Esophagus muscularis mucosa (tissue), 4 donors: Measurements from ENCODE around the gene ANKRD2. TPM values are rescaled to one million over a fixed set of nuclear protein-coding genes. Genes with fewer than 3 reads are reported as not detected.

ENCODE experiments used
- DNase-seq: peaks from one replicate; pipeline ENCODE4 v3.0.0-alpha.2; 2017; ENCODE audit errors: extremely low spot score
- H3K27ac ChIP-seq, 4 donors: fragments of 200-600 bp; sonication (generic); replicated peaks in 1 of 4; 1 replicate in 3 of 4; 2 replicates in 1 of 4; pipeline ENCODE4 v1.5.1; 2016 to 2019; ENCODE audit warnings: mild to moderate bottlenecking in 1 of 4
- H3K27me3 ChIP-seq, 4 donors: fragments of 200-600 bp; sonication (generic); one replicate each; pipeline versions ENCODE4 v1.5.1 to v1.6.0; 2016 to 2019
- H3K36me3 ChIP-seq, 4 donors: fragments of 200-600 bp; sonication (generic); one replicate each; pipeline ENCODE4 v1.5.1; 2016 to 2019
- H3K4me1 ChIP-seq, 4 donors: fragments of 200-600 bp; sonication (generic); one replicate each; pipeline ENCODE4 v1.5.1; 2016 to 2019
- H3K4me3 ChIP-seq, 4 donors: fragments of 200-600 bp; sonication (generic); 1 replicate in 2 of 4; 2 replicates in 2 of 4; pipeline ENCODE4 v1.5.1; 2016 to 2019; ENCODE audit warnings: mild to moderate bottlenecking in 4 of 4, moderate library complexity in 1 of 4
- H3K9me3 ChIP-seq, 4 donors: fragments of 200-600 bp; sonication (generic); 1 replicate in 3 of 4; 2 replicates in 1 of 4; pipeline ENCODE4 v1.5.1; 2016 to 2019
- EP300 ChIP-seq: sonication (generic); formaldehyde crosslinking; IDR thresholded peaks from one replicate; pipeline ENCODE4 v1.6.1; 2017; ENCODE audit warnings: antibody characterized with exemption
- POLR2A ChIP-seq: fragments of 450-650 bp; IDR thresholded peaks from one replicate; pipeline ENCODE4 v1.6.1; 2017; ENCODE audit warnings: antibody characterized with exemption, moderate library complexity, mild to moderate bottlenecking, low read depth
- POLR2AphosphoS5 ChIP-seq, 2 donors: sonication (generic); formaldehyde crosslinking; IDR thresholded peaks; one replicate each; pipeline ENCODE4 v1.6.1; 2017; ENCODE audit warnings: antibody characterized with exemption in 2 of 2
- WGBS: methylation state at CpG from one replicate; pipeline ENCODE4 v1.1.5; 2018; 5-methylcytosine and 5-hydroxymethylcytosine counted together
- intact Hi-C: fragments of 100-400 bp; cut with DNase I; formaldehyde crosslinking; loops from one replicate; pipeline ENCODE4 v1.15.1; 2023
- total RNA-seq, 4 donors: library from RNA; depleted of rRNA; stranded (reverse); fragments of >200 nt; gene quantifications; one replicate each; pipeline versions ENCODE4 v1.1.0 to v1.2.1, GENCODE V29; 2016
- TF ChIP-seq, protein P1 (sequence below), 3 experiments: fragments of 200-600 bp in 2 of 3; fragments of 450-650 bp in 1 of 3; sonication (generic) in 2 of 3; IDR thresholded peaks; one replicate each; pipeline ENCODE4 v1.5.1; 2017 to 2019; ENCODE audit warnings: antibody characterized with exemption in 3 of 3, mild to moderate bottlenecking in 2 of 3, moderate library complexity in 1 of 3

Gene ANKRD2
- total RNA-seq, 4 donors from 2014 or later = 0.33 to 1.6 (median 1.2) TPM; not detected in 1

DNA sequence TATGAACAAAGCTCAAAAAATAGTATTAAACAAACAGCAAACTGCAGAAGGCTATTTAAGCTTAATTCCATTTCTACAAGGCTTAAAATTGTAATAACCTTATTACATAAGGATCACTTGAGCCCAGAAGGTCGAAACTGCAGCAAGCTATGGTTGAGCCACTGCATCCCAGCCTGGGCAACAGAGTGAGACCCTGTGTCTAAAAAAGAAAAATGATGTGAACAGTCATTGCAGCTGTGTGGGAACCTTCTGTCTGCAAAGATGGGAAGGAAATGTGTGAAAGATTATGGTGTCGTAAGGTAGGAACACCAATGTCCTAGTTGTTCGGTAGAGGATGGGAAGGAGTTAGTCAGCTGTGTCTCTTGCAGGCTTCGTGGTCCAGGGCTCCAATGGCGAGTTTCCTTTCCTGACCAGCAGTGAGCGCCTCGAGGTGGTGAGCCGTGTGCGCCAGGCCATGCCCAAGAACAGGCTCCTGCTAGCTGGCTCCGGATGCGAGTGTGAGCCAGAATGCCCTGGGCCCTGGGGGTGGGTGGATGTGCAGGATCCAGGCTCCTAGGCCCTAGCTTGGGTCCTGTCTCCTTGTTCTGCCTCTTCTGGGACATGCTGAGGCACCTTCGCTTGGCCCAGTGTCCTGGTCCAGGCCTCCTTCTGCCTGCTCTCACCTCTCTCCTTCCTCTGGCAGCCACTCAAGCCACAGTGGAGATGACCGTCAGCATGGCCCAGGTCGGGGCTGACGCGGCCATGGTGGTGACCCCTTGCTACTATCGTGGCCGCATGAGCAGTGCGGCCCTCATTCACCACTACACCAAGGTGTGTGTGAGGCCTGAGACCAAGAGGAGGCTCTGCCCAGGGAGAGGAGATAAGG is 26.1 kb downstream of the ANKRD2 start:
- WGBS = 82% methylated on average over 19 of the region's 19 CpGs
- H3K4me1 ChIP-seq = peaks cover 30 to 45% (median 37%) of the 10 kb centered on the region in 4 donors
- H3K27me3 ChIP-seq = no peaks in the 10 kb centered on the region
- DNase-seq = no peak
- intact Hi-C loops = no loop called here
- H3K36me3 ChIP-seq = no peaks in the 10 kb centered on the region
- H3K27ac ChIP-seq = peak overlapping the region in 3 of 4 donors; percentile 93
- no peak overlapping the region for H3K4me3 ChIP-seq
- TF ChIP-seq POLR2A (no peak), EP300 (no peak), POLR2AphosphoS5 (IDR thresholded peaks at IDR 0.05) (no peak)
- TF ChIP-seq, protein P1, sequence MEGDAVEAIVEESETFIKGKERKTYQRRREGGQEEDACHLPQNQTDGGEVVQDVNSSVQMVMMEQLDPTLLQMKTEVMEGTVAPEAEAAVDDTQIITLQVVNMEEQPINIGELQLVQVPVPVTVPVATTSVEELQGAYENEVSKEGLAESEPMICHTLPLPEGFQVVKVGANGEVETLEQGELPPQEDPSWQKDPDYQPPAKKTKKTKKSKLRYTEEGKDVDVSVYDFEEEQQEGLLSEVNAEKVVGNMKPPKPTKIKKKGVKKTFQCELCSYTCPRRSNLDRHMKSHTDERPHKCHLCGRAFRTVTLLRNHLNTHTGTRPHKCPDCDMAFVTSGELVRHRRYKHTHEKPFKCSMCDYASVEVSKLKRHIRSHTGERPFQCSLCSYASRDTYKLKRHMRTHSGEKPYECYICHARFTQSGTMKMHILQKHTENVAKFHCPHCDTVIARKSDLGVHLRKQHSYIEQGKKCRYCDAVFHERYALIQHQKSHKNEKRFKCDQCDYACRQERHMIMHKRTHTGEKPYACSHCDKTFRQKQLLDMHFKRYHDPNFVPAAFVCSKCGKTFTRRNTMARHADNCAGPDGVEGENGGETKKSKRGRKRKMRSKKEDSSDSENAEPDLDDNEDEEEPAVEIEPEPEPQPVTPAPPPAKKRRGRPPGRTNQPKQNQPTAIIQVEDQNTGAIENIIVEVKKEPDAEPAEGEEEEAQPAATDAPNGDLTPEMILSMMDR (IDR thresholded peaks at IDR 0.05) = no peak
- H3K9me3 ChIP-seq = no peaks in the 10 kb centered on the region

- H3K27ac ChIP-seq = no peak overlapping the region
- intact Hi-C loops = no loop called here
- TF ChIP-seq POLR2A = no peak
- TF ChIP-seq POLR2AphosphoS5 (IDR thresholded peaks at IDR 0.05) = no peak
- TF ChIP-seq, protein P1 (IDR thresholded peaks at IDR 0.05) = no peak
- TF ChIP-seq EP300 = no peak
- H3K9me3 ChIP-seq = no peaks in the 10 kb centered on the region
- 94% methylated on average over 6 of the region's 6 CpGs for WGBS
- no peak overlapping the region for H3K4me3 ChIP-seq
- no peak for DNase-seq
- peaks cover 26 to 39% (median 33%) of the 10 kb centered on the region in 4 donors for H3K4me1 ChIP-seq
- no peaks in the 10 kb centered on the region for H3K36me3 ChIP-seq
- no peaks in the 10 kb centered on the region for H3K27me3 ChIP-seq
These were observed 26.7 kb downstream of the ANKRD2 start for GRCh38 chr10:97599272-97599619.

DNA sequence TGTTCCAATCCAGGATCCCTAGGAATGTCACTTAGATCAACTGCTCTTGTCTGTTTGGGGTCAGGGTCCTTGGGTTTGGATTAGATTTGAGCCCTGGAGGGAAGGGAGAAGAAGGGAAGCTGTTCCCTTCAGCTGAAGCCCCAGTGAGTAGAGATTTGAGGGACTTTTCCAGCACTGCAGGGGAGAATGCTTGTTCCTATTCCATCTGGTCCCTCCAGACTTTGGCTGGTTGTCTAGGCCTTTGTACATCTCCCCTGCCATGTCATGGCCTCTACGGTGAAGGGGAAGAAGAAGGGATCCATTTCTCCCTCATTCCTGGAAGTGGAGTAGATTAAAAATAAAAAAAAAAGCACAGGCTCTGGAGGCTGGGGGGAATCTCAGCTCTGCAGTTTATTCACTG is 28.0 kb downstream of the ANKRD2 start:
- Histone ChIP-seq H3K4me3 (no peak overlapping the region), H3K27ac (no peak overlapping the region), H3K27me3 (no peaks in the 10 kb centered on the region), H3K9me3 (no peaks in the 10 kb centered on the region), H3K4me1 (peaks cover 22 to 25% (median 24%) of the 10 kb centered on the region in 4 donors), H3K36me3 (no peaks in the 10 kb centered on the region)
- DNase-seq = no peak
- WGBS = 100% methylated on average over 1 of the region's 1 CpG
- no peak for TF ChIP-seq POLR2A
- no peak for TF ChIP-seq EP300
- TF ChIP-seq, protein P1 (IDR thresholded peaks at IDR 0.05) = no peak
- no peak for TF ChIP-seq POLR2AphosphoS5 (IDR thresholded peaks at IDR 0.05)
- intact Hi-C loops = no loop called here

DNA sequence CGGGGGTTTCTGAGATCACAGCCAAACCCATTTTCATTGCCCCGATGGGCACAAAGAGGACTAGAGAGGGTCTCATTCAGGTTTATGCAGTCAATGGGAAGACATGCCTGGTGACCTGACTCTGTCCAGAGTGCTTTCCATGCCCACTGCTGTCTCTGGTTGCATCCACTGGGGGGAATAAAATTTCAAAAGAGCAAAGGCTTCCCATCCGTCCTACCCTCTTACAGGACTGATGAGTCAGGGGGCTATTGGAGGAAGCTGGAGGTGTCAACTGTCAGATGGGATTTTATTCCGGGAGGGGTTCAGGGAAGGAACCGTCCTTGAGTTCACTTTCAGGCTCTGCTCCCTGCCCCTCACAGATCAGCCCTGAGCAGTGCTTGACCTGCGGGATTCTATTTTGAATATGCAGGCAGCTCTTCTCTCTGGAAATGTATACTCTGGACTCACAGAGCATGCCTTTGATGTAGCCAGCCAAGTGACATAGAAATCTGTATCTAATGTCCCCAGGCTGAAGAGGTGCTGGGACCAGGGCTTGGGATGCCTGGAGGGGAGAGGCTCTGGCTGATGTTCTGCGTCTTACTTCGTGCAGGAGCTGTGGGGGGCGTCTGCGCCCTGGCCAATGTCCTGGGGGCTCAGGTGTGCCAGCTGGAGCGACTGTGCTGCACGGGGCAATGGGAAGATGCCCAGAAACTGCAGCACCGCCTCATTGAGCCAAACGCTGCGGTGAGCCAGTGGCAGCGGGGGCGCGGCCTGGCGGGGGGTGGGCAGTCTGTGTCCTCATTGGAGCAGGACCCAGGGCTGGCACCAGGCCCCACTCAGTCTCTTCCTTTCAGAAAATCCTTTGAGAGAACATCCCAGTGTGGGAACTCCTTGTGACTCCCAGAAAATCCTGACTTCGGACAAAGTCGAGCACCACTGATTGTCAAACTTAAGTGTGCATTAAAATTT is 29.0 kb downstream of the ANKRD2 start:
- Histone ChIP-seq H3K4me1 (peaks cover 13 to 16% (median 15%) of the 10 kb centered on the region in 4 donors), H3K4me3 (no peak overlapping the region), H3K36me3 (no peaks in the 10 kb centered on the region), H3K27ac (no peak overlapping the region), H3K9me3 (no peaks in the 10 kb centered on the region), H3K27me3 (no peaks in the 10 kb centered on the region)
- intact Hi-C loops = no loop called here
- 88% methylated on average over 12 of the region's 21 CpGs for WGBS
- no peak for DNase-seq
- TF ChIP-seq, protein P1 (IDR thresholded peaks at IDR 0.05) = no peak
- TF ChIP-seq POLR2AphosphoS5 (IDR thresholded peaks at IDR 0.05) (no peak), POLR2A (no peak), EP300 (no peak)
